ENCODE measurements around the gene MACF1. TPM values are rescaled to one million over a fixed set of nuclear protein-coding genes. Genes with fewer than 3 reads are reported as not detected.

MACF1 gene
- total RNA-seq, 1 experiment from 2014 or later: 189 TPM

GRCh38 chr1:39469150-39469549 is 264.7 kb downstream of the MACF1 start:
- ChIA-PET POLR2A (ENCODE audit: unreplicated experiment) (no interaction called here), CTCF (no interaction called here)
- H2AFZ ChIP-seq: no peak overlapping the region
- H3K27me3 ChIP-seq (ENCODE audit: insufficient read depth, low read depth): no peaks in the 10 kb centered on the region
- no peak overlapping the region for H3K27ac ChIP-seq
- no peaks in the 10 kb centered on the region for H3K9me2 ChIP-seq (ENCODE audit: insufficient read depth)
- H3K36me3 ChIP-seq (ENCODE audit: low read depth): peaks cover 28% of the 10 kb centered on the region; the same call in 1 of the 2 replicates
- DNase-seq: no peak
- H3K4me2 ChIP-seq: no peak overlapping the region
- no peaks in the 10 kb centered on the region for H3K9me3 ChIP-seq (ENCODE audit: insufficient read depth, low read depth)
- no peaks in the 10 kb centered on the region for H3K79me2 ChIP-seq (ENCODE audit: low read depth)
- BruUV-seq (replicated peaks): no TSS peak
- no peak for TF ChIP-seq CTCF (conservative IDR thresholded peaks at IDR 0.05)
- no peak for TF ChIP-seq EZH2 (IDR thresholded peaks at IDR 0.05; ENCODE audit: low read depth)
- no peaks in the 10 kb centered on the region for H3K4me1 ChIP-seq (replicated peaks; ENCODE audit: insufficient read depth)
- intact Hi-C loops (cut with micrococcal nuclease; ENCODE audit: unreplicated experiment): no loop called here
- H4K20me1 ChIP-seq (ENCODE audit: insufficient read depth): 0 out of 2 replicates have a peak, but pooled peaks cover 3% of the 10 kb centered on the region
- no peaks in the 10 kb centered on the region for H3F3A ChIP-seq (ENCODE audit: insufficient read depth, low read depth)
- H3K4me3 ChIP-seq: no peak overlapping the region

- no peaks in the 10 kb centered on the region for H3K4me1 ChIP-seq (replicated peaks; ENCODE audit: insufficient read depth)
- H3K4me2 ChIP-seq: no peak overlapping the region
- H3K9me3 ChIP-seq (ENCODE audit: insufficient read depth, low read depth): no peaks in the 10 kb centered on the region
- H3K27ac ChIP-seq: no peak overlapping the region
- H3K27me3 ChIP-seq (ENCODE audit: insufficient read depth, low read depth): no peaks in the 10 kb centered on the region
- H3K4me3 ChIP-seq: no peak overlapping the region
- no peak for TF ChIP-seq EZH2 (IDR thresholded peaks at IDR 0.05; ENCODE audit: low read depth)
- TF ChIP-seq CTCF (conservative IDR thresholded peaks at IDR 0.05): no peak
- intact Hi-C loops (cut with micrococcal nuclease; ENCODE audit: unreplicated experiment): loop anchor here (5.0 kb wide), 1 partner anchor 38 kb away; no protein-coding TSS in a partner anchor
- peaks cover 31% of the 10 kb centered on the region; the same call in 1 of the 2 replicates for H3K36me3 ChIP-seq (ENCODE audit: low read depth)
- BruUV-seq (replicated peaks): no TSS peak
- no peak for DNase-seq
- no peak overlapping the region for H2AFZ ChIP-seq
- H3K9me2 ChIP-seq (ENCODE audit: insufficient read depth): no peaks in the 10 kb centered on the region
- no peaks in the 10 kb centered on the region for H3F3A ChIP-seq (ENCODE audit: insufficient read depth, low read depth)
- H4K20me1 ChIP-seq (ENCODE audit: insufficient read depth): 0 out of 2 replicates have a peak, but pooled peaks cover 3% of the 10 kb centered on the region
- ChIA-PET POLR2A (ENCODE audit: unreplicated experiment) (no interaction called here), CTCF (no interaction called here)
- no peaks in the 10 kb centered on the region for H3K79me2 ChIP-seq (ENCODE audit: low read depth)
These were observed 265.5 kb downstream of the MACF1 start for GRCh38 chr1:39470040-39470439.

GRCh38 chr1:39472826-39473225 is 268.3 kb downstream of the MACF1 start:
- H4K20me1 ChIP-seq (ENCODE audit: insufficient read depth): no peaks in the 10 kb centered on the region
- H3K27me3 ChIP-seq (ENCODE audit: insufficient read depth, low read depth): no peaks in the 10 kb centered on the region
- no peak for DNase-seq
- TF ChIP-seq EZH2 (IDR thresholded peaks at IDR 0.05; ENCODE audit: low read depth) (no peak), CTCF (conservative IDR thresholded peaks at IDR 0.05) (no peak)
- H3K4me3 ChIP-seq: no peak overlapping the region
- ChIA-PET POLR2A (ENCODE audit: unreplicated experiment) (interaction anchor here (0.5 kb wide), 1 partner anchor 74 kb away, joined by 6 read pairs; no protein-coding TSS in a partner anchor), CTCF (no interaction called here)
- H3K27ac ChIP-seq: no peak overlapping the region
- H3K9me2 ChIP-seq (ENCODE audit: insufficient read depth): no peaks in the 10 kb centered on the region
- no peaks in the 10 kb centered on the region for H3K4me1 ChIP-seq (replicated peaks; ENCODE audit: insufficient read depth)
- no peaks in the 10 kb centered on the region for H3F3A ChIP-seq (ENCODE audit: insufficient read depth, low read depth)
- no peak overlapping the region for H2AFZ ChIP-seq
- H3K36me3 ChIP-seq (ENCODE audit: low read depth): peaks cover 31% of the 10 kb centered on the region; the same call in 1 of the 2 replicates
- no TSS peak for BruUV-seq (replicated peaks)
- no peaks in the 10 kb centered on the region for H3K79me2 ChIP-seq (ENCODE audit: low read depth)
- no peaks in the 10 kb centered on the region for H3K9me3 ChIP-seq (ENCODE audit: insufficient read depth, low read depth)
- H3K4me2 ChIP-seq: no peak overlapping the region
- intact Hi-C loops (cut with micrococcal nuclease; ENCODE audit: unreplicated experiment): loop anchor here (5.0 kb wide), 1 partner anchor 41 kb away; no protein-coding TSS in a partner anchor

Measured in PC-9 (cell line).